Measurements from ENCODE around the gene LONP2. TPM values are rescaled to one million over a fixed set of nuclear protein-coding genes. Genes with fewer than 3 reads are reported as not detected.

LONP2 gene
- polyA plus RNA-seq, 3 donors: 21.5 to 35.6 (median 26.0) TPM

DNA sequence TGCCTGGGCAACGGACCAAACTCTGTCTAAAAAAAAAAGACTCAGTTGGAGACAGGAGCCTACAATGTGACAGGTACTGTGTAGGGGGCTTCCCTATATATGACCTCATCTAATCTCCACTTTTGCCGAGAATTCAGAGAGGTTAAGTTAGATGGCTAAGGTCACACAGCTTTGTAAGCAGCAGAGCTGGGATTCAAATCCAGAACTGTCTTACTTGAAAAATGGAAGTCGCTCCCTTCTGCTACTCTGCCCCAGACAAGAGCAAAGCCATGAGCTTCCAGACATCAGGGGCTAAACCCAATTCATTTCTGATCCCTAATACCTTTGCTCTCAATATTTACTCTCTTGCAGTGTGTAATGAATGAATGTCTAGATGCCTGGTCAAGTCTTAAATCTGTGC is 46.8 kb upstream of the LONP2 start:
- Mint-ChIP-seq H3K9me3 (peaks cover 0 to 4% (median 0%) of the 10 kb centered on the region in 7 donors), H3K4me3 (no peak overlapping the region), H3K27ac (no peak overlapping the region), H3K27me3 (ENCODE audit: low read depth in 3 of 3) (peaks cover 0 to 6% (median 0%) of the 10 kb centered on the region in 3 donors), H3K36me3 (no peaks in the 10 kb centered on the region), H3K4me1 (peaks cover 17% of the 10 kb centered on the region)
- TF ChIP-seq, protein P1, sequence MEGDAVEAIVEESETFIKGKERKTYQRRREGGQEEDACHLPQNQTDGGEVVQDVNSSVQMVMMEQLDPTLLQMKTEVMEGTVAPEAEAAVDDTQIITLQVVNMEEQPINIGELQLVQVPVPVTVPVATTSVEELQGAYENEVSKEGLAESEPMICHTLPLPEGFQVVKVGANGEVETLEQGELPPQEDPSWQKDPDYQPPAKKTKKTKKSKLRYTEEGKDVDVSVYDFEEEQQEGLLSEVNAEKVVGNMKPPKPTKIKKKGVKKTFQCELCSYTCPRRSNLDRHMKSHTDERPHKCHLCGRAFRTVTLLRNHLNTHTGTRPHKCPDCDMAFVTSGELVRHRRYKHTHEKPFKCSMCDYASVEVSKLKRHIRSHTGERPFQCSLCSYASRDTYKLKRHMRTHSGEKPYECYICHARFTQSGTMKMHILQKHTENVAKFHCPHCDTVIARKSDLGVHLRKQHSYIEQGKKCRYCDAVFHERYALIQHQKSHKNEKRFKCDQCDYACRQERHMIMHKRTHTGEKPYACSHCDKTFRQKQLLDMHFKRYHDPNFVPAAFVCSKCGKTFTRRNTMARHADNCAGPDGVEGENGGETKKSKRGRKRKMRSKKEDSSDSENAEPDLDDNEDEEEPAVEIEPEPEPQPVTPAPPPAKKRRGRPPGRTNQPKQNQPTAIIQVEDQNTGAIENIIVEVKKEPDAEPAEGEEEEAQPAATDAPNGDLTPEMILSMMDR (IDR thresholded peaks at IDR 0.05): no peak
- H3K4me3 ChIP-seq (replicated peaks in 1 of 3; ENCODE audit: low read depth in 2 of 3, low read length in 3 of 3): no peak overlapping the region
- H3K27ac ChIP-seq (ENCODE audit: low read depth in 1 of 2, low read length in 2 of 2): no peak overlapping the region
- DNase-seq: no peak
- no peaks in the 10 kb centered on the region for H3K9me3 ChIP-seq (replicated peaks in 1 of 2; ENCODE audit: control insufficient read depth in 1 of 2, insufficient read depth in 1 of 2, low read length in 2 of 2)
- no peaks in the 10 kb centered on the region for H3K36me3 ChIP-seq (replicated peaks in 1 of 2; ENCODE audit: control insufficient read depth in 1 of 2, insufficient read depth in 2 of 2, low read length in 2 of 2)
- intact Hi-C loops (cut with micrococcal nuclease): no loop called here
- H3K4me1 ChIP-seq (ENCODE audit: control insufficient read depth in 1 of 2, insufficient read depth in 2 of 2, low read length in 2 of 2): peaks cover 6 to 16% of the 10 kb centered on the region in 2 donors
- no peak overlapping the region for H3K4me2 ChIP-seq (replicated peaks; ENCODE audit: extremely low read depth, low read length, poor library complexity, severe bottlenecking)
- H3K27me3 ChIP-seq (ENCODE audit: control insufficient read depth in 2 of 2, insufficient read depth in 2 of 2, low read length in 2 of 2): no peaks in the 10 kb centered on the region
- WGBS (ENCODE audit: insufficient coverage): no CpG with 5 or more reads among the region's 3 CpGs
- no peaks in the 10 kb centered on the region for H3K79me2 ChIP-seq (ENCODE audit: insufficient read depth, low read length)
- no peaks in the 10 kb centered on the region for H4K20me1 ChIP-seq (ENCODE audit: insufficient read depth, low read length)
- H2AFZ ChIP-seq (ENCODE audit: insufficient read depth, low read depth, low read length, poor library complexity, severe bottlenecking): no peak overlapping the region
- H3K9ac ChIP-seq (ENCODE audit: insufficient read depth, low read length, poor library complexity, severe bottlenecking): no peak overlapping the region

- Histone ChIP-seq H3K4me1 (ENCODE audit: control insufficient read depth in 1 of 2, insufficient read depth in 2 of 2, low read length in 2 of 2) (peaks cover 5 to 6% of the 10 kb centered on the region in 2 donors), H3K4me3 (replicated peaks in 1 of 3; ENCODE audit: low read depth in 2 of 3, low read length in 3 of 3) (no peak overlapping the region), H3K9ac (ENCODE audit: insufficient read depth, low read length, poor library complexity, severe bottlenecking) (no peak overlapping the region), H3K9me3 (replicated peaks in 1 of 2; ENCODE audit: control insufficient read depth in 1 of 2, insufficient read depth in 1 of 2, low read length in 2 of 2) (no peaks in the 10 kb centered on the region), H3K79me2 (ENCODE audit: insufficient read depth, low read length) (no peaks in the 10 kb centered on the region), H2AFZ (ENCODE audit: insufficient read depth, low read depth, low read length, poor library complexity, severe bottlenecking) (peak overlapping the region; percentile 35), H3K36me3 (replicated peaks in 1 of 2; ENCODE audit: control insufficient read depth in 1 of 2, insufficient read depth in 2 of 2, low read length in 2 of 2) (no peaks in the 10 kb centered on the region), H4K20me1 (ENCODE audit: insufficient read depth, low read length) (no peaks in the 10 kb centered on the region), H3K4me2 (replicated peaks; ENCODE audit: extremely low read depth, low read length, poor library complexity, severe bottlenecking) (no peak overlapping the region), H3K27ac (ENCODE audit: low read depth in 1 of 2, low read length in 2 of 2) (no peak overlapping the region), H3K27me3 (ENCODE audit: control insufficient read depth in 2 of 2, insufficient read depth in 2 of 2, low read length in 2 of 2) (no peaks in the 10 kb centered on the region)
- Mint-ChIP-seq H3K9me3 (peaks cover 0 to 4% (median 0%) of the 10 kb centered on the region in 7 donors), H3K4me1 (peaks cover 8% of the 10 kb centered on the region), H3K27me3 (ENCODE audit: low read depth in 3 of 3) (peaks cover 0 to 6% (median 2%) of the 10 kb centered on the region in 3 donors), H3K4me3 (no peak overlapping the region), H3K36me3 (no peaks in the 10 kb centered on the region), H3K27ac (no peak overlapping the region)
- WGBS (ENCODE audit: insufficient coverage): 100% methylated on average over 3 of the region's 6 CpGs
- TF ChIP-seq, protein P1 (IDR thresholded peaks at IDR 0.05): no peak
- intact Hi-C loops (cut with micrococcal nuclease): no loop called here
- DNase-seq: peak in 1 of 3 donors; percentile 3
Measured at GRCh38 chr16:48201515-48202201, 42.4 kb upstream of the LONP2 start.
